Common myeloid progenitor, CD34-positive (primary cell): ENCODE measurements around the gene OR52N1. TPM values are rescaled to one million over a fixed set of nuclear protein-coding genes. Genes with fewer than 3 reads are reported as not detected.
A peak's percentile ranks its signal among the peaks of the same experiment; 100 is the strongest.

Experiments
- CTCF ChIA-PET: fragments of 350-600 bp; sonication (Branson Sonifier 250); formaldehyde crosslinking; loops from one replicate; lab custom pipeline; 2021; ENCODE audit warnings: antibody characterized with exemption; lab: Charles Lee
- POLR2A ChIA-PET: fragments of 350-600 bp; sonication (Branson Sonifier 250); formaldehyde crosslinking; loops from one replicate; lab custom pipeline; 2021; ENCODE audit warnings: antibody characterized with exemption; lab: Charles Lee
- DNase-seq, 3 donors: peaks; one replicate each; pipeline versions ENCODE4 v3.0.0 to v3.0.0-alpha.2; 2013
- H3K27ac ChIP-seq, 2 experiments: 1 replicate in 1 of 2; 2 replicates in 1 of 2; pipeline ENCODE4 v1.7.0; 2013; ENCODE audit warnings: inconsistent platforms in 2 of 2, low read length in 2 of 2, mild to moderate bottlenecking in 2 of 2, low read depth in 1 of 2, moderate library complexity in 1 of 2; ENCODE audit not compliant: severe bottlenecking in 2 of 2, insufficient read depth in 1 of 2, poor library complexity in 1 of 2
- H3K27me3 ChIP-seq, 5 experiments: replicated peaks in 2 of 5; 1 replicate in 3 of 5; 2 replicates in 2 of 5; pipeline versions ENCODE4 v1.6.1 to v1.7.0; 2013; ENCODE audit warnings: low read length in 4 of 5, mild to moderate bottlenecking in 2 of 5, moderate library complexity in 2 of 5, inconsistent platforms in 1 of 5; ENCODE audit not compliant: insufficient read depth in 5 of 5, control insufficient read depth in 4 of 5
- H3K36me3 ChIP-seq, 4 experiments: 1 replicate in 2 of 4; 2 replicates in 2 of 4; pipeline versions ENCODE4 v1.6.1 to v1.7.0; 2013; ENCODE audit warnings: low read length in 3 of 4, control low read depth in 1 of 4, mild to moderate bottlenecking in 1 of 4; ENCODE audit not compliant: control insufficient read depth in 4 of 4, insufficient read depth in 4 of 4
- H3K4me1 ChIP-seq, 4 experiments: 1 replicate in 3 of 4; 2 replicates in 1 of 4; pipeline versions ENCODE4 v1.6.1 to v1.7.1; 2013; ENCODE audit warnings: low read length in 3 of 4, mild to moderate bottlenecking in 3 of 4, control low read depth in 1 of 4, inconsistent platforms in 1 of 4, moderate library complexity in 1 of 4; ENCODE audit not compliant: control insufficient read depth in 4 of 4, insufficient read depth in 4 of 4; ENCODE audit errors: control extremely low read depth in 1 of 4
- H3K4me3 ChIP-seq, 7 experiments: 1 replicate in 4 of 7; 2 replicates in 3 of 7; pipeline versions ENCODE4 v1.5.1 to v1.7.0; 2013; ENCODE audit warnings: mild to moderate bottlenecking in 7 of 7, low read length in 6 of 7, moderate library complexity in 6 of 7, inconsistent platforms in 2 of 7, low read depth in 2 of 7, control low read depth in 1 of 7; ENCODE audit not compliant: insufficient read depth in 4 of 7, control insufficient read depth in 1 of 7; ENCODE audit errors: extremely low read depth in 1 of 7
- H3K9me3 ChIP-seq, 5 experiments: 1 replicate in 4 of 5; 2 replicates in 1 of 5; pipeline versions ENCODE4 v1.6.1 to v1.7.1; 2013; ENCODE audit warnings: low read length in 4 of 5, mild to moderate bottlenecking in 2 of 5, inconsistent platforms in 1 of 5, low read depth in 1 of 5, moderate library complexity in 1 of 5; ENCODE audit not compliant: control insufficient read depth in 4 of 5, insufficient read depth in 2 of 5; ENCODE audit errors: control extremely low read depth in 1 of 5
- WGBS: methylation state at CpG from one replicate; pipeline ENCODE4 v1.1.5; 2013; ENCODE audit not compliant: insufficient coverage; 5-methylcytosine and 5-hydroxymethylcytosine counted together
- polyA plus RNA-seq: library from polyadenylated mRNA; unstranded; fragments of 120-200 nt; gene quantifications from one replicate; pipeline ENCODE4 v1.2.1, GENCODE V29; 2013

Gene OR52N1
- 0.09 TPM for polyA plus RNA-seq

DNA sequence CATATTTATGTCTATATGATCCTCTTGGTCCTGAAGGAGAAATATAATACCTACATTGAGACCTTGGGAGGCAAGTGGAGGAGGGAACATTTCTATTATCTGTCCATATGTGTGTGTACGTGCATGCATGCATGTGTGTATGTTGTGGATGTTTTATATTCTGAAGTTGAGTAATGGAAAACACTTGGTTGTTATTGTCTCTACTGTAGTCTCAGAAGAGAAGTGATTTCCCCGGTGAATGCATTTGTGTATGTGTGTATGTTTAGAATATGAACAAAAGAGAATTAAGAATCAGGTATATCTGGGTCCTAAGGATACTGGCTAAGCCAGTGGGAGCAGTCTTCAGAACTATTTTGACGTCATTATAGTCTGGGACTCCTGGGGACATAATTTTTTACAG, at the start of gene OR52N1:
TSS of gene OR52N1 (minus strand) at position 101 of the 400 bp plus-strand sequence. CDS start 2,449 bp downstream, outside the sequence.
- Histone ChIP-seq H3K27me3 (no peaks in the 10 kb centered on the region), H3K27ac (no peak within 1 kb of the TSS), H3K4me1 (no peaks in the 10 kb centered on the region), H3K9me3 (peaks cover 0 to 3% (median 0%) of the 10 kb centered on the region in 5 experiments), H3K4me3 (no peak within 1 kb of the TSS), H3K36me3 (no peaks in the 10 kb centered on the region)
- WGBS: 100% methylated on average over 3 of the region's 3 CpGs
- ChIA-PET CTCF (no interaction called here), POLR2A (no interaction called here)
- DNase-seq: no peak

DNA sequence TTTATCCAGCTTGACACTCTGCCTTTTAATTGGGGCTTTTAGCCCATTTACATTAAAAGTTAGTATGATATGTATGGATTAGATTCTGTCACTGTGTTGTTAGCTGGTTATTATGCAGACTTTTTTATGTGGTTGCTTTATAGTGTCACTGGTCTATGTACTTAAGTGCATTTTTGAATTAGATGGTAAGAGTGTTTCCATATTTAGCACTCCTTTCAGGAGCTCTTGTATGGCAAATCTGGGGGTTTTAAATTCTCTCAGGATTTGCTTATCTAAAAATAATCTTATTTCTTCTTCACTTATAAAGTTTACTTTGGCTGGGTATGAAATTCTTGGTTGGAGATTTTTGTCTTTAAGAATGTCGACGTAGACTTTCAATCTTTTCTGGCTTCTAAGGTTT, 46.6 kb upstream of the OR52N1 start:
- no peak overlapping the region for H3K27ac ChIP-seq
- 100% methylated on average over 2 of the region's 2 CpGs for WGBS
- DNase-seq: no peak
- no peaks in the 10 kb centered on the region for H3K4me1 ChIP-seq
- H3K36me3 ChIP-seq: no peaks in the 10 kb centered on the region
- peaks cover 0 to 3% (median 0%) of the 10 kb centered on the region in 5 experiments for H3K9me3 ChIP-seq
- ChIA-PET CTCF (no interaction called here), POLR2A (no interaction called here)
- no peaks in the 10 kb centered on the region for H3K27me3 ChIP-seq
- no peak overlapping the region for H3K4me3 ChIP-seq

DNA sequence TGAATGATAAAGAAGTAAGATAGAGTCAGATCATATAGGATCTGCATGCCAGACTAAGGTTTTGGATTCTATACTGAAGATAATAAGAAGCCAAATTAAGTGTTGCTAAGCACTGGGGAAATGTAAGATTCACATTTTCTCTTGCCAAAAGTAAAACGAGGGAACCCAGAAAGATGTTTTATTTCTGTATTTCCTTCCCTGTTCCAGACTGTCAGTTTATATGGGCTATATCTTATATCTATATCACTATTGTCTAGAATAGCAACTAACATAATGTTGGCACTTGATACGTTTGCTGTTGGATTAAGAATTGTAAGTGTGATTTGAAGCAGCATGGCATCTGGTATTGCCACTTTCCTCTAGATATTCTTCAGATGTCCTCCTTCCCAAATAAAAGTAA, 42.4 kb upstream of the OR52N1 start:
- ChIA-PET POLR2A (no interaction called here), CTCF (no interaction called here)
- Histone ChIP-seq H3K27ac (no peak overlapping the region), H3K4me3 (no peak overlapping the region), H3K36me3 (no peaks in the 10 kb centered on the region), H3K27me3 (no peaks in the 10 kb centered on the region), H3K9me3 (peaks cover 0 to 3% (median 0%) of the 10 kb centered on the region in 5 experiments), H3K4me1 (no peaks in the 10 kb centered on the region)
- WGBS: no CpG with 5 or more reads among the region's 2 CpGs
- DNase-seq: no peak

DNA sequence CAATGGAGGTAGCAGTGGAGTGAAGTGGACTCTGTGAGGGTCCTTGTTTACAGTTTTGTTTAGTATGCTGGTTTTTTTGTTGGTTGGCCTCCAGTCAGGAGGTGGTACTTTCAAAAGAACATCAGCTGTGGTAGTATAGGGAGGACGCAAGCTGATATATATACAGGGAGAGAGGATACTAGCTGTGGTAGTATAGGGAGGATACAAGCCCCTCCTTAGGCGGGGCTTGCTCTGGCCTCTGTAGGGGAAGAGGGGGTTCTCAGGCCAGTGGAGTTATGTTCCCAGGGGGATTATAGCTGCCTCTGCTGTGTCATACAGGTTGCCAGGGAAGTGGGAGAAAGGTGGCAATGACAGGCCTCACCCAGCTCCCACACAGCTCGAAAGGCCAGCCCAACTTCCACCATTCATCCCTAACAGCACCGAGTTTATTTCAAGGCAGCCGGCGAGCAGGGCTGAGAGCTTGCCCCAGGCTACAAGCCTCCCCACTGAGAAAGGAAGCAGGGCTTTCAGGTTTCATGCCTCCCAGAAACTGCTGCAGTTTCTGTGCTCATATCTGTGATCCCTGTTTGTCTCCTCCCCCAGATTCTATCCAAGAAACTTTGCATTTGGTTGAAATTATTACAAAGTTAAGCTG, 40.2 kb upstream of the OR52N1 start:
- H3K4me3 ChIP-seq: no peak overlapping the region
- no peaks in the 10 kb centered on the region for H3K36me3 ChIP-seq
- H3K27me3 ChIP-seq: no peaks in the 10 kb centered on the region
- no peaks in the 10 kb centered on the region for H3K4me1 ChIP-seq
- DNase-seq: no peak
- no peak overlapping the region for H3K27ac ChIP-seq
- ChIA-PET CTCF (no interaction called here), POLR2A (interaction anchor here (0.6 kb wide), 1 partner anchor 406 kb away, joined by 3 read pairs; no protein-coding TSS in a partner anchor)
- WGBS: 84% methylated on average over 4 of the region's 6 CpGs
- no peaks in the 10 kb centered on the region for H3K9me3 ChIP-seq

DNA sequence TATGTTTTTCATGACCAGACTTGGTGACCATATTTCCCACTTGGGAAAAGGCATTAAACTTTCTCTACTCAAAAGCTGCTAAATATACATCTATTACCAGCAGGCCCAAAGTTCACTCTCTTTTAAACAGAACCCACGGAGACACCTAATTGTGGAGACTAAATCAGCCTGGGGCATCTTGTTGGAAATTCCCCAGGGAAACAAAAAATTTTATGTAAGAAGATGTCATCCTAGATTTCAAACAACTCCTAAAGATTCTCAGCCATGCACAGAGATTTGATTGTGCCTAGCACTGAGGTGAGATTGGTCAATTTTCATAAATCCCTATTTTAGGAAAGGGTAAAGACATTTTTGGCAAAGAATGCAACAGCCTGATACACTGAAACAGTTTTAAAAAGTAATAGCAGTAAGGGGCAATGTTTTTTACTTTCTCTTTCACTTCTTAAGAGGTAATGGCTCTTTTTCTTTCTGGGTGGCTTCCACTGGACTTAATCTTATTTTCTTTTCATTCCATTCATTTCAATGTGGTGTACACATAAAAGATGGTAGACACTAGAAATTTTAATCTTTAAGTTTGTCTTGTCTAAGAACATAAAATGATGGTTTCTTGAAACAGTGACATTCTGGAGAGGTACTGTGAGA, 27.3 kb upstream of the OR52N1 start:
- Histone ChIP-seq H3K27ac (peak overlapping the region; percentile 20 to 71), H3K9me3 (peaks cover 0 to 5% (median 0%) of the 10 kb centered on the region in 5 experiments), H3K36me3 (no peaks in the 10 kb centered on the region), H3K4me1 (peaks cover 6 to 40% (median 17%) of the 10 kb centered on the region in 4 experiments), H3K4me3 (peak overlapping the region in 5 of 7 experiments; percentile 2 to 70 (median 29)), H3K27me3 (no peaks in the 10 kb centered on the region)
- DNase-seq: peak; percentile 25 to 67 (median 55)
- no CpG with 5 or more reads among the region's 1 CpG for WGBS
- POLR2A ChIA-PET: interaction anchor here (0.6 kb wide), 1 partner anchor 104 kb away, joined by 3 read pairs; no protein-coding TSS in a partner anchor
- CTCF ChIA-PET: interaction anchor here (1.0 kb wide), 1 partner anchor 9 kb away, joined by 4 read pairs; no protein-coding TSS in a partner anchor

DNA sequence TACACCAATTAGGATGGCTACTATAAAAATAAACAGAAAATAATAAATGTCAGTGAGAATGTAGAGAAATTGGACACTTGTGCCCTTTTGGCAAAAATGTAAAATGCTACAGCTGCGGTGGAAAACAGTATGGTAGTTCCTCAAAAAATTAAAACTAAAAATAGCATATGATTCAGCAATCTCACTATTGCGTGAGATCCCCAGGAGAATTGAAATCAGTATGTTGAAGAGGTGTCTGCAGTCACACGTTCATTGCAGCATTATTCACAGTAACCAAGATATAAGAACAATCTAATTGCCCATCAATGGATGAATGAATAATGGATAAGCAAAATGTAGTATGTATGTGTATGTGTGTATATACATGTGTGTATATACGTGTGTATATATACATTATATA, 24.5 kb upstream of the OR52N1 start:
- ChIA-PET POLR2A (no interaction called here), CTCF (no interaction called here)
- DNase-seq: peak; percentile 82 to 95 (median 93)
- H3K27me3 ChIP-seq: no peaks in the 10 kb centered on the region
- H3K36me3 ChIP-seq: no peaks in the 10 kb centered on the region
- peaks cover 0 to 5% (median 0%) of the 10 kb centered on the region in 5 experiments for H3K9me3 ChIP-seq
- peak overlapping the region; percentile 38 to 75 for H3K27ac ChIP-seq
- no peak overlapping the region for H3K4me3 ChIP-seq
- WGBS: no CpG with 5 or more reads among the region's 4 CpGs
- peaks cover 6 to 47% (median 18%) of the 10 kb centered on the region in 4 experiments for H3K4me1 ChIP-seq
